Breast epithelium (tissue), 3 donors: ENCODE data around the gene SUFU.

Source experiments
- POLR2A ChIP-seq: fragments of 450-650 bp; IDR thresholded peaks from one replicate; pipeline ENCODE4 v1.6.1; 2016; ENCODE audit warnings: antibody characterized with exemption, mild to moderate bottlenecking, moderate library complexity
- POLR2AphosphoS5 ChIP-seq, 3 donors: sonication (generic); formaldehyde crosslinking; IDR thresholded peaks; one replicate each; pipeline ENCODE4 v1.6.1; 2017; ENCODE audit warnings: antibody characterized with exemption in 3 of 3

DNA sequence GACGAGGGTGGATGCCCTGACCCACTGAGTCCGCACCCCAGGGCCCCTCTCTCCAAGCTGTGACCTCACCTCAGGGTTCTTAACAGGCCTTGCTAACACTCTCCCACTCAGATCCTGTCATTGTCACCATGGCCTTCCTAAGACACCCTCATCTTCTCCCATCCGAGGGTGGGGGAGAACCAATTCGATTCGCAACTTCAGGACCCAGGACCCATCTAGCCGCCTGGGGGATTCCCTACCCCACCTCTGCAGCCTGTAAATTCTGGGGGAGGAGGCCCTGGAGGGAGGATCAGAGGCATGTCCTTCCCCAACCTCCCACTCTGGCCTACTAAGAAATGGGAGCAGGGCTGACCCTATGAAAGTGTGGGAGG lies 157.9 kb downstream of the SUFU start:
- TF ChIP-seq POLR2A, result no peak
- no peak for TF ChIP-seq POLR2AphosphoS5 (IDR thresholded peaks at IDR 0.05)
